Measurements from ENCODE around the gene HEATR9.

The HEATR9 gene

DNA sequence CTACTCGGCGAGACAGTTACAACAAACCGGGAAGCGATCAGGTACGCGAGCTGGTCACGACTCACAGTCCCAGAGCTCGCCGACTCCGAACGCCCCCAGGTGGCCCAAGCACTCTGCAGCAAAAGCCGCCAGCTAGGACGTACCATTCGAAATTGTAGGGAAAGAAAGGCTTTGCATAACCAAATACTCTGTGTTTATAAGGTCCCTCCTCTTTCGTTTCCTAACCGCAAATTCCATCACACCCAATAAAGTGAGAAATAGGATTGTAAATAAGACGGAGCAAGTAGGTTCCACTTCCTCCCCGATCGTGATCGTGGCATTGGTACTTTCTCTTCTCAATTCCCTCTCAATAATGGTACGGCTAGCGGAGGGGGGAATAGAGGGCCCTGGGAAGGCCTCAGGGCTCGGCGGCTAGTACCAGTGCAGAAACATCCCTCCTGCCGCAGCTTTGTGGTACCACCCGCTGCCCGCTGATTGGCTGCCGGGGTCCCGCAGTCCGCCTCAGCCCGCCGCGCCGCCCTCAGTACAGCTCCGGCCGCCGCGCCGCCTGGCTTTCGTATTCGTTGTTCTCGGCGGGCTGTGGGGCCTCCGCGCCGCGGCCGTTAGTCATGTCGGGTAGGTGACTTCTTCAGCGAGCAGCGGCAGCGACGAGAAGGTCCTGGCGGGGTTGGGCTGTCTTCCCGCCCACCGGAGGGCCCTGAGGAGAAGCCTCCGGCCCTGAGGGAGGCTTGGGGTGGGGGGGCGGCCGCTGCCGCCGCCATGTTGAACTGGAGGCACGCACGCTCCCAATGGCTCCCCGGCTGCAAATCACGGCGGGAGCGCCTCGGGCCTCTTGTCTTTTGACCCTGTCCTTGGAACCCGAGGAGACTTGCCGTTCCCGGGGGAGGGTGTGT, 59.5 kb downstream of the HEATR9 start, which contains the start of gene TAF15:
TSS of gene TAF15 (plus strand) at position 523 of the 893 bp plus-strand sequence. CDS start at position 609, 86 bp downstream.
- peak; percentile 90 for DNase-seq (ENCODE audit: low read depth)

DNA sequence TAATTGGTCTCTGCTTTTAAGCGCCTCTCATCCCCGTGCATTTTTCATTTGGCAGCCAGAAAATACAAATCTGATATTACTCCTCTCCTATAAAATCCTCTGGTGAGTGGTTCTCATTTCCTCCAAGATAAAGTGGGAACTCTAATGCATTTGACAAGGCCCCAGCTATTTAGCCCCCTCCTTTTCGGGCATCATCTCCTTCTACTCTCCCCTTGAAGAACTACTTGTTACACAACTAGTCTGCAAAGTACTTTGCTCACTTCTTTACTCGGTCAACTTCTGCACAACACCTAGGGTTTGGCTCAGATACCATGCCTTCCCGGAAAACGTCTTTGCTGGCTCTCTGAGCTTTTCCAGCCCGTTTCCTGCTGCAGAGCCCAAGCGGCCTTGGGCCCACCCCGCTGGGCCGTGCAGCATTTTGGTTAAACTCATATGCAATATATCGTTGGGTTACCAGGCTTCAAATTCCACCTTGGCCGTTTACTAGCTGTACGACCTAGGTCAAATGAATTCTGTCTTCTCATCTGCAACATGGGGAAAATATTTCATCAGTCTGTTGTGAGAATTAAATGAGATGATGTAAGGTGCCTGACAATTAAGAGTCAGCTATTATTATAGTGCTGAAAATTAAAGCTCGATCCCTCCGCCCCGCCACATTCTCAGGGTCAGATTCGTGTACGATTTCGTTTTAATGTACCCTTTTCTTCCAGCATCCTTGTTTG, 60.3 kb downstream of the HEATR9 start:
- no peak for DNase-seq (ENCODE audit: low read depth)

DNA sequence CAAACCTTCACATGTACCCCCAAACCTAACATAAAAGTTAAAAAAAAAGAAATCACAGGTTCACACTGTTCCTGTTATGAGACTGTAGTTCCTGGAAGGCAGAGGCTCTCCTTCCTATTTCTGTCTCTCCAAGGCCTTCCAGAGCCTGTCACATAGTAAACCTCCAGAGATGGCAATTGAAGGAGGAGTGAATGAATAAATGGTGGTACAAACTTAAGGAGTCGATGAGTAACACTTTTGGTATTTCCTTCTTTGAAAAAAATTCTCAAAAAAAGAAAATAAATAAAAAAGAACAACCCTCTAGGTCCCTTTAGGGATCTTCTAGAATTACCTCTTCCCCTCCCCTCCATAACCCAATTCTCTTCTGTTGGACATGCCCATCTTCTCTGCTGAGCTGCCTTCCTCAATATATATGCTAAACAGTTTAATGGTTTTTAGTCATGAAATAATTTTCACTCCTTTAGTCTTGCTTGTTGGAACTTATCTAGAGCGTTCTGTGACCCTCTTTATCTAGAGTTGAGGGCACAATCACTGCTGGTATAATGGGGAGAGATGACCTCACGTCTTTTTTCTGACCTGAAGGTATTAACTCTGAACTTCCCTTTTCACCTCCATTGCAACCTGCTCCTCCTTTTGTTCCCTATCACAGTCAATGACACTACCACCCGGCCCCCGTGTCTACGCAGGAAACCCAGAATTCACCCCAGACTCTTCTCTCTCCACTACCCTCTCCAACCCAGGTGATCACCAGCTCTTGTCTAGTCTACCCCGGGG, 61.1 kb downstream of the HEATR9 start:
- DNase-seq (ENCODE audit: low read depth) = no peak

Data from non-pigmented ciliary epithelial cell (primary cell).